ENCODE results near the gene ERF.
"Not testable (repeated sequence)": the region's sequence is repeated elsewhere in the genome, so short reads cannot be mapped to it uniquely, and the experiment has no call there.

The ERF gene

DNA sequence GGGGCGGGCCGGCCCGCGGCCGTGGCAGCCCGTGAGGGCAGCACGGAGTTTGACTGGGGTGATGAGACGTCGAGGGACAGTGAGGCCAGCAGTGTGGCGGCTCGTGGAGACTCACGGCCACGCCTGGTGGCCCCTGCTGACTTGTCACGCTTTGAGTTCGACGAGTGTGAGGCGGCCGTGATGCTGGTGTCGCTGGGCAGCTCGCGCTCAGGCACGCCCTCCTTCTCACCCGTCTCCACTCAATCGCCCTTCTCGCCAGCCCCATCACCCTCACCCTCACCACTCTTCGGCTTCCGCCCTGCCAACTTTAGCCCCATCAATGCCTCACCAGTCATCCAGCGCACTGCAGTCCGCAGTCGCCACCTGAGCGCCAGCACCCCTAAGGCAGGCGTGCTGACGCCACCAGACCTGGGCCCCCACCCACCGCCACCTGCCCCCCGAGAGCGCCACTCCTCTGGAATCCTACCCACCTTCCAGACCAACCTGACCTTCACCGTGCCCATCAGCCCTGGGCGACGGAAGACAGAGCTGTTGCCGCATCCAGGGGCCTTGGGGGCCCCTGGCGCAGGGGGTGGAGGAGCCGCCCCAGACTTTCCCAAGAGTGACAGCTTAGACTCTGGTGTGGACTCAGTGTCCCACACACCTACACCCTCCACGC, 18.6 kb upstream of the ERF start:
- DNase-seq = no peak

DNA sequence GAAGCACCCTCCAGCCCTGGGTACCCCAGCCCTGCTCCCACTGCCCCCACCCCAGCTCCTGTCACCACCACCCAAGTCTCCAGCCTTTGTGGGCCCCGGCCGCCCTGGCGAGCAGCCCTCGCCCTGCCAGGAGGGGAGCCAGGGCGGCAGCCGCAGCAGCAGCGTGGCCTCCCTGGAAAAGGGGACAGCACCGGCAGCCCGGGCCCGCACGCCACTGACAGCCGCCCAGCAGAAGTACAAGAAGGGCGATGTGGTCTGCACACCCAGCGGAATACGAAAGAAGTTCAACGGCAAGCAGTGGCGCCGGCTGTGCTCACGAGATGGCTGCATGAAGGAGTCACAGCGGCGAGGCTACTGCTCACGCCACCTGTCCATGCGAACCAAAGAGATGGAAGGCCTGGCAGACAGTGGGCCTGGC, 18.1 kb upstream of the ERF start:
- no peak for DNase-seq

DNA sequence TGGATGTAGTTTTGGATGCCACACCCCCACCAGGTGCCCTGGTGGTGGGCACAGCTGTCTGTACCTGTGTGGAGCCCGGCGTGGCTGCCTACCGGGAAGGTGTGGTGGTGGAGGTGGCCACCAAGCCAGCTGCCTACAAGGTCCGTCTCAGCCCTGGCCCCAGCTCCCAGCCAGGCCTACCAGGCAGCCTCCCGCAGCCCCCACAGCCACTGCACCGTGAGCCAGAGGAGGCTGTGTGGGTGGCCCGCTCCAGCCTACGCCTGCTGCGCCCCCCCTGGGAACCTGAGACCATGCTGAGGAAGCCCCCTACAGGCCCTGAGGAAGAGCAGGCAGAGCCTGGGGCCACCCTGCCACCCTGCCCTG, 17.6 kb upstream of the ERF start:
- DNase-seq = no peak

- no peak for DNase-seq
Measured at GRCh38 chr19:42271861-42272534, 17.1 kb upstream of the ERF start.

- DNase-seq = no peak
Measured at GRCh38 chr19:42271045-42271419, 16.1 kb upstream of the ERF start.

GRCh38 chr19:42270346-42271044, 15.6 kb upstream of the ERF start:
- peak; percentile 79 for DNase-seq

DNA sequence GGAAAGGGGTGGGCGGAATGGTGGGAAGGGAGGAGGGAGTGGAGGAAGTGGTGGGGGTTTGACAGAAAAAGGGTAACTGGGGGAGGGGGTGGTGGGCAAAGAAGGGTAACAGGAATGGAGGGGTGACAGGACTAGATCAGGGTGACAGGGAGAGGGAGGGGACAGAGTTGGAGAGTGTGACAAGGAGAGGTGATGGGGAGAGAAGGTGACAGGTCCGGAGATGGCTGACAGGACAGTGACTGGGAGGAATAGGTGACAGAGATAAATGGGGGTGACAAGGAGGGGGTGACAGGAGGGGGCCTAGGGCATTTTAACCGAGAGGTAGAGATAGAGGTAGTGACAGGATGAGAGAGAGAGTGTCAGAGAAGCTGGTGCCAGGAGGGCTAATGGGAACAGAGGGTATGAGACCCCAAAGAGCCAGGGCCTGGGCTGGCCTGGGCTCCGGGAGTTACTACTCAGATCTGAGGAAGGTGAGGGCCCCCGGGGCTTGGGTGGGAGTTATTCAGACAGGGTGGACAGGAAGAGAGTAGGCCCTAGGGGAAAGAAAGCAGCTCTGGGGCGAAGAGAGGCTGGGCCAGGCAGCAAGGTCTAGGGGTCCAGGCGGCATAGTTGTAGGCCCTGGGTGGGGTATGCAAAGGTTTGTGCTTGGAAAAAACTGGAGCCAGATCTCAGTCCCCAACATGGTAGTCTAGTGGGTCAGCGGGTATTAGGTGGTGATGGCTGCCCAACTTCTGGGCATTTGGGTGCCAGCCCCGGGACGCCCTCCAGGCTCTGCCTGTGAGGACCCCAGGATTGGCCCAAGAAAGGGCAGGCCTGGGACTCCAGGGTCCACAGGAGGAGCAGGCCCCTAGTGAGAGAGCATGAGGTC, 14.8 kb upstream of the ERF start:
- DNase-seq = no peak

DNA sequence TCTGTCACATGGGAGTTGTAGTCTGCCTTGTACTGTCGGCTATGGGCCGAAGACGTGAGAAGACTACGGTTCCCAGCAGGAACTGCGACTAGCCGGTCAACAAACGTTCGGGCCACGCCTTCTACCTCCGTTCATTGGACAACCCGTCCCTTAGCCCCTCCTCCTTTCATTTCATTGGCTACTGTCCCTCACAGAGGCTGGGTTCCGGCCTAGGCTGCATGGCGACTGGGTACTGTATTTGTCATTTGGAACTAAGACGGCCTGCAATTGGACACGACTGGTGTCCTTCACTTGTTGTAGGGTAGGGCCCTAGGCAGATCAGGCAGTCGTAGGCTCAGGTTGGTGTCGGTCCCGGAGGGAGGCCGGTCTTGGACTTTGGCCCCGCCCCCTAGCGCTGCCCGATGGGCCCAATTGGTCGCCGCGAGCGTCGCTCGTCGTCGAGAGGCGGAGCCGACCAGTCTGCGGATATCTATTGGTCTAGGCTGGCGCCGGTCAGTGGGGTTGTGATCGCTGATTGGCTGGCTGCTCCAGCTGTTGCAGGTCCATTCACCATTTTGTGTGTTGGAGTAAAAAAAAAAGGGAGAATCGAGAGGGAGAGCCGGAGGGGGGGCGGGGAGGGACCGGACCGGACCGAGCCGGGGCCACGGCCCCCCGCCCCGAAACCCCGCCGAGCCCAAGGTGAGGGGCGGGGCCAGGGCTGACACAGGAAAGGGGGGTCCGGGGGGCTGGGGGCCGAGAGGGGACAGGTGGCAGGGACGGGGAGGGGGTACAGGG, 14.0 kb upstream of the ERF start, which contains the start of gene CIC:
Gene CIC, plus strand, starts transcription at position 549 of the 774 bp plus-strand sequence. CDS start 2,532 bp downstream, outside the sequence.
- DNase-seq = peak; percentile 100

DNA sequence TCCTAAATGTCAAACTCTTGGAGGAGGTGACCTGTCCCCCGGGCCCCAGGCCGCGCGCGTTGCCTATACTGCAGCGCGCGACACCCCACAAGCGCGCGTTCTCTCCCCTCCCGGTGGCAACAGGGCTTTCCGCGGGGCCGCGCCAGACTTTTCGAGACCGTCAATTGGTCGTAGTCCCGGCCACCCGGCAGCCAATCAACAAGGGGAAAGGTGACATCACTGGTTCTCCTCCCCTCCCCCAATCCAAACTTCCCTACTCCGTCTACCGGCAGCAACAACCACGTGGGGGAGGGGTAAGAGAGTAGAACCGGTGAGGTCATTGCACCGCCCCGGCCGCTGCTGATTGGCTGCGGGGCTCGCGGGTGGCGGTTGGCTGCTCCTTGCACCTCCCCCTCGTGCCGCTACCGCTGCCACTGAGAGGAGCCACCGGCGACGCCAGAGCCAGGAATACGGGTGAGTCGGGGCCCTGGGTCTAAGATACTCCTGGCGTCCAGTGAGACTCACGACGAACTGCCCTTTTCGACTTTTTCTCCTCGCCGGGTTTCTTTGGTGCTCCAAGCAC, 13.3 kb upstream of the ERF start:
- peak; percentile 100 for DNase-seq

DNA sequence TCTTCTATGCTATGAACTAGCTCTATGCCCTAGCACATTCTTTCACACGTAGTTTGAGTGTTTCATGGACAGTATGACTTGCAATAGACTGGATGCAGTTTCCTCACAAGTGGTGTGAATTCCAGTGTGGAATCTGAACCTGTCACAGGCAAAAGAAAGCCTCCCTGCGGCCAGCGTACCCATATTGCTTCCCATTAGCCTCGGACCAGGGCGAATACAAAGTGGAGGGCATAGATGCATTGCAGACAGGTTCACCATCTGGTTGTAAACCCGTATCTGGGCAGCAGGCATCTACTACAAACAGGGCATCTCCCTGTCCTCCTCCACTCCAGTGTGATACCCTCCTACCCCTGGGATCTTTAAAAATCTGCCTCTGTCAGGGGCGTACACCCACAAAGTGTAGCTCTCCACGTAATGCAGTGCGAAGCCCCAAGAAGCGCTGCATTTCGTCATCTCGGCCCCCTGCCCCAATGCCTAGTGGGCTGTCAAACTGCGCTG, 12.8 kb upstream of the ERF start:
- no peak for DNase-seq

DNA sequence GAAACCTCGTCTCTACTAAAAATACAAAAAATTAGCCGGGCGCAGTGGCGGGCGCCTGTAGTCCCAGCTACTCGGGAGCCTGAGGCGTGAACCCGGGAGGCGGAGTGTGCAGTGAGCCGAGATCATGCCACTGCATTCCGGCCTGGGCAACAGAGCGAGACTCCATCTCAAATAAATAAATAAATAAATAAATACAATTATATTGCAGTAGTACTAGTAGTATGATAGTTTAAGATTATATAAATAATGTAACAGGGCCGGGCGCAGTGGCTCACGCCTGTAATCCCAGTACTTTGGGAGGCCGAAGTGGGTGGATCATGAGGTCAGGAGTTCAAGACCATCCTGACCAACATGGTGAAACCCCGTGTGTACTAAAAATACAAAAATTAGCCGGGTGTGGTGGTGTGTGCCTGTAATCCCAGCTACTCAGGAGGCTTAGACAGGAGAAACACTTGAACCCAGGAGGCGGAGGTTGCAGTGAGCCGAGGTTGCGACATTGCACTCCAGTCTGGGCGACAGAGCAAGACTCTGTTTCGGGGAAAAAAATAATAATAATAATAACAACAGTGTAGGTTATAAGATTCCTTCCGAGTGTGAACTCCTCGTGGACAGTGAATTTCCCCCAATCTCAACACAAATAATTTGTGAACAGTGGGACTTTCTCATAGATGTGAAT, 12.1 kb upstream of the ERF start:
- DNase-seq = not testable (repeated sequence)

DNA sequence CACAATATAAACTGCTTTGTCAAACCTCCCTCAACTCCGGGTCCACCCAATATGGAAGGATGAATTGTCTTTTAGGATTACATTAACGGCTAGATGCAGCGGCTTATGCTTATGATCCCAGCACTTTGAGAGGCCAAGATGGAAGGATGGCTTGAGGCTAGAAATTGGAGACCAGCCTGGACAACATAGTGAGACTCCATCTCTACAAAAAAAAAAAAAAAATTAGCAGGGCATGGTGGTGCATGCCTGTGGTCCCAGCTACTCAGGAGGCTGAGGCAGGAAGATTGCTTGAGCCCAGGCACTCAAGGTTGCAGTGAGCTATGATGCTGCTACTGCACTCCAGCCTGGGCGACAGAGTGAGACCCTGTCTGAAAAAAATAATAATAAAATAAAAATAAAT, 11.2 kb upstream of the ERF start:
- not testable (repeated sequence) for DNase-seq

- no peak for DNase-seq
Measured at GRCh38 chr19:42261763-42262162, 6.8 kb upstream of the ERF start.

GRCh38 chr19:42257842-42258241, 2.9 kb upstream of the ERF start:
- not testable (repeated sequence) for DNase-seq

DNA sequence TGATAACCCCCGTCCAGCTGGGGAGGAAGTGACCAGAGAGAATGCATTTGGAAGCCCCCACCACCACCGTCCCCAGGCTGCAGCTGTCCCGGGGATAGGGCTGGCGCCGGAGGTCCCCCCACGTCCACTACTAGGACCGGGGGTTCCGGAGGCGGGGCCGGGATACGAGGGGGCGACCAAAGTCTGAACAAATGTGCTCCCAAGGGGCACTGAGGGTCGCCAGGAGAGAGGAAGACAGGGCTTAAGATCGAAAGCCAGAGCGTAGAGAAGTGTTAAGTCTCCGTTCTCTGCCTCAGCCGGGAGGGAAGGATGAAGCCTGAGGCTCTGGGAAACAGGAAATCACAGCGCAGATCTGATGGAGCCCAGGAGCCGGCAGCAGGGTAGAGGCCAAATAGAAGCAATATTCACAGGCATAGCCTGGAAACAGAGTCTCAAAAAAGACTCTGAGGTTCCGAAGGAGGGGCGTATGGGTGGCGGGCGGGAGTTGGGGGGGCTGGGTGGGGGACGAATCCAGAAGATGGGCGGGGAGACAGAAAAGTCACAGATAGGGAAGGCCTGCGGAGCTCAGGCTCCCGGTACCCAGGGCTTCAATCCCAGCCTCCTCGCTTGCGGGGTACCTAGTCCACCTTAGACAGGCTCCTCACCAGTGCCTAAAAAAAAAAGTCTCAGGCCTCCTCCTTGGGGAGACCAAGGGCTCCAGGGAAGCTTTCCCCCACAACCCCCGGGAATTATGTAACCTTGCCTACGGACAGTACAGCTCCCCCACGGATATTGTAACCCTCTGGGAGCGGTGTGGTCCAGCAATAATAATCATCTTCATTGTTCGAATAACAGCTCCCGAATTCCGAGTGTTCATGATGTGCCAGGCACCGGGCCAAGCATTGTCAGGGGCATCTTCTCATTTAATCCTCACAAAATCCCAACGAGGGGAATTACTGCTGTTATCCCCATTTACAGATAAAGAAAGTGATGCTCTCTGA, 1.1 kb upstream of the ERF start:
- no peak for DNase-seq

- peak; percentile 75 for DNase-seq
Measured at GRCh38 chr19:42254089-42254849, 659 bp downstream of the ERF start.

- DNase-seq = peak; percentile 68
Measured at GRCh38 chr19:42253245-42254088, 1.5 kb downstream of the ERF start.

All from MV-4-11 (cell line).